Left renal pelvis (tissue), 4 donors: ENCODE measurements around the gene CDC27. TPM values are rescaled to one million over a fixed set of nuclear protein-coding genes. Genes with fewer than 3 reads are reported as not detected.
"Not testable (repeated sequence)": the region's sequence is repeated elsewhere in the genome, so short reads cannot be mapped to it uniquely, and the experiment has no call there.

ENCODE experiments used
- DNase-seq, 4 donors: peaks; one replicate each; pipeline ENCODE4 v3.0.0-alpha.2; 2013; ENCODE audit warnings: low read depth in 4 of 4, low spot score in 3 of 4
- polyA plus RNA-seq, 4 donors: library from polyadenylated mRNA; unstranded; fragments of 120-200 nt; gene quantifications; one replicate each; pipeline ENCODE4 v1.2.1, GENCODE V29; 2013; ENCODE audit not compliant: insufficient read length in 4 of 4

CDC27 gene
- polyA plus RNA-seq, 4 donors: 48.3 to 68.1 (median 59.7) TPM

DNA sequence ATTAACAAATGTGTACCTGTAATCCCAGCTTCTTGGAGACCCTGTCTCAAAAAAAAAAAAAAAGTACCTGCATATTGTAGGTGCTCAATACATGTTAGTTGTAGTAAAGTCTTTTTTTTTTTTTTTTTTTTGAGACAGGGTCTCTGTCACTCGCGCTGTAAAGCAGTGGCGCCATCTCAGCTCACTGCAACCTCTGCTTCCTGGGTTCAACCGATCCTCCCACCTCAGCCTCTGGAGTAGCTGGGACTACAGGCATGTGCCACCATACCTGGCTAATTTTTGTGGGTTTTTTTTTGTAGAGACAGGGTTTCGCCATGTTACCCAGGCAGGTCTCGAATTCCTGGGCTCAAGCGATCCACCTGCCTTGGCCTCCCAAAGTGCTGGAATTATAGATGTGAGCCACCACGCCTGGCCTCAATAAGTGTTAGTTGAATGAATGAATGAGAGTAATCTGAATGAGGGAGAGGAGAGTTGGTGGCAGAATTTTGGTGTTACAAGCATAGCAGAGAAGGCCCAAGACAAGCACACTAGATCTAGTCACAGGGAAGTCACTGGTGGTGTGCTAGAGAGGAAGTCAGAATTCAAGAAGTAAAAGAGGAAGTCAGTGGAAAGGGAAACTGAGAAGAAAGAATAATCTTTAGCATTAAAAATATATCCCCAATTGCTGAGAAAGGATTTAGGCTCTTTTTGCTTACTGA lies 10.7 kb upstream of the CDC27 start:
- DNase-seq: no peak

DNA sequence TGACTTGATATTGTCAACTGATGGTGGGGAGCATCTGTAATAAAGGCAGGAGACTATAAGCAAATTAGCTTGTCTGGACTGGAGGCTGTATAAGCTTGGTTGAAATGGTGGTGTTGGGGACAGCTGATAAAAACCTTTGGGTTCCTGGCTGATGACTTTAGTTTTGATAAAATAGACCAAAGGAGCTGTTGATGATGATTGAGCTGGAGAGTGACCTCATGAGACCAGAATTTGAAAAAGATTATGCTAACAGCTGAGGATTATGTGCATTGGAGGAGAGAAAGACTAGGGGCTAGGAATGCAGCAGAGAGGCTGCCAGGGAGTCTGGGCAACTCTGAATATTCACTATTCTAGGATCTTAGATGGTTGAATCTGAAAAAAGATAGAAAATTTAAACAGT lies 8.7 kb upstream of the CDC27 start:
- DNase-seq: no peak

DNA sequence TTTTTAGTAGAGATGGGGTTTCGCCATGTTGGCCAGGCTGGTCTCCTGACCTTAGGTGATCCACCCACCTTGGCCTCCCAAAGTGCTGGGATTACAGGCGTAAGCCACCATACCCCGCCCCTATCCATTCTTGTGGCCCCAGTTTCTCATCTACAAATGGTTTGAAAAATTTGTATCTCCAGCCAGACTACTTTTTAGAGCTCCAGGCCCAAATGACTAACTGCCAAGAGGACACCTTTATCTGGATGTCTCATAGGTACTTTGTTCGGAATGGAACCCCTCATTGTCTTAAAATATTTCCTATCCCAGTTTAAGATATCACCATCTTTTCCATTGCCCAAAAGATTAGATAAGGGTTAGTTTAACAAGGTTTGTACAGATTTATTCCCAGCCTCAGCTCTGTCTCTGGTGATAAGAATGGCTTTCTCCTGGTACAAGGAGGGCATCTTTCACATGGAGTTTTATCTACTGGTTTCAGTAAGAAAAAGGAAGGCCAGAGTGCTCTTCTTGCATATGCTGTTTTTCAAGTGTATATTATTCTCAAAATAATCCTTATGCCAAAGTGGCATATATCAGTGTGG lies 4.9 kb upstream of the CDC27 start:
- no peak for DNase-seq

DNA sequence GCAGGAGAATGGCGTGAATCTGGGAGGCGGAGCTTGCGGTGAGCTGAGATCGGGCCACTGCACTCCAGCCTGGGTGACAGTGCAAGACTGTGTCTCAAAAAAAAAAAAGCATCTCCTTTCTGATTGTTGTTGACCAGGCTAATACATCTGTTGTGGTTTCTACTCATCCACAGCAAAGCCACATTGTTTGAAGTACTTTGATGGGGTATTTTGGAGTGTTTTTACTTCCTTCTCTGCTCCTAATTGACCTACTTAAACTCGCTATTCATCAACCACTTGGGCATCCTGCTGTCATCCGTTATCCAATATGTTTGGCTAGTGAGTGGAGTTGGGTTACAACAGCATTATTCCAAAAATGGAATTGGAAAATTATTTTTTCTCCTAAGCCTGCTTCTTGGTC lies 3.5 kb upstream of the CDC27 start:
- no peak for DNase-seq

DNA sequence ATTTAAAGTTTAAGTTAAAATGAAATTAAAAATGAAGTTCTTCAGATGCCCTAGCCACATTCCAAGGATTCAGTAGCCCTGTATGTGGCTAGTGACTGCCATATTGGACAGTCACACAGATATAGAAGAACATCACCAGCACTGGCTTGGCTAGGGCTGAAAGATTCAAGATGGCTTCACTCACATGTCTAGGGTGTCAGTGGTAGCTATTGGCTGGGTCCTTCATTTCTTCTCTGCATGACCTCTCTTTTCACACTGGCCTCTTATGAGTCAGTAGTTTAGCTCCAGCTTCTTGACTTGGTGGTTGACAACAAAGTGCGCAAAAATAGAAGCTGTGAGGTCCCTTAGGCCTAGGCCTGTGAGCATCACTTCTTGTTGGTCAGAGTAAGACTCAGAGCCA lies 1.7 kb upstream of the CDC27 start:
- no peak for DNase-seq

DNA sequence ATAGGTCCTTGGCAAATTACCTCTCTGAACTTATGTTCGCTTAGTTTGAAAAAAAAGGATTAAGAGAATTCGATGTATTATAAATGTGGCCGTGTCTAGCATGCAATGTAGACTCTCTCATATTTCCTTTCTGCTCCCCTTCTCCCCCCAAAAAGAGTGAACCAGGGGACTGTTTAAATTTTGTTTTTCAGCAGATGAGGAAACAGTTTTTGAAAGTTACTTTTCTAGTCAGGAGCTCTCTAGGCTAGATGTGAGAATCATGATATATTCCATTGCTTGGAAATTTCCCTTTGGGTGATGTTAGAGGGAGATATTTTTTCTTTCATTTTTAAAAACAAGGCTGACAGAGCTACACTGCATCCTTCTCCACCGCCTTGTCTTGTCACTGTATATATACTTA lies 1.1 kb upstream of the CDC27 start:
- no peak for DNase-seq

DNA sequence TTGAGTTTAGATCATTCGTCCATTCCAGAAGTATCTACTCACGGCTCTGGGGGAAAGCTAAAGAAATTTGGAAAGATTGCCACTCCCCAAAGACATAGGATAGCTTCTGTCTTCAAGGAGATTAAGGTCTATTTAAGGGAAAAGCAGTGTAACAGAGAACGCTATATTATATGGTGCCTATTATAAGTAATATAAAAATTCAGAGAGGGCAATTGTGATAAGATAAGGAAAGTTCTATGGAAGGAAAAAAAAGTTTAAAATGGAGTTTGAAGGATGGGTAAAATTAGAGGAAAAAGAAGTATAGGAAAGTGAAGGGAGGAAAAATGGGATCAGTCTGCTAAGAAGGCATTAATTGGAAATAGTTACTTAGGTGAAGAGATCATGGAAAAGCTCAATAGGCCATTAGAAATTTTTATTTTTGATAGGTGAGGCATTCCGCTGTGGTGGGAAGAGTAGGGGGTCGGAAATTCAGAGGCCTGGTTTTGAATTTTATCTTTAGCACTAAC lies 690 bp upstream of the CDC27 start:
- no peak for DNase-seq

DNA sequence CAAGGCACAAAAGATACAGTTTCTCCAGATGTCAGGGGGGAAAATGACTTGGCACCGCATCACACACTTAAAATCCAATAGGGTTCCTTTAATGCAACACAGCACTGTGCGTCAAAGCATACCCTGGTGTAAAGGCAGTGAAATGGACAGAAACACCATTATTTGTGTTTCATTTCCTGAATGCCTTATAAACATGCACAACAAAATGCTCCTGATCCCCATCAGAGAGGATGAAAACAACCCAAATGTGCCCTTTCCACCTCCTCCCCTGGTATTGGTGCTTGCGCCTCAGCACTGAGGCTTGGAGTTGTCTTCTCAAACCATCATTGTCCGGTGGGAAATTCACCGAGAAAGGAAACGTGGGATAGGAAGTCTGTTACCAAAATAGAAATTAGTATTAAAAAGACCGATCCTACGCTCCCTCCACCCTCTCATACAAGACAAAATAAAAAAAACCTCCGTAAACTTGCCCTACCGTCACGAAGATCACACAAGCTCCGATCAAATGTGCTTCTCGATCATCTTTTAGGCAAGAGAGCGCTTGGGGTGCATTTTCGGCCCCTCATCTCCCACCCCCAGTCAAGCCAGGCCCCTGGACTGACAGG lies 722 bp downstream of the CDC27 start:
- no peak for DNase-seq

DNA sequence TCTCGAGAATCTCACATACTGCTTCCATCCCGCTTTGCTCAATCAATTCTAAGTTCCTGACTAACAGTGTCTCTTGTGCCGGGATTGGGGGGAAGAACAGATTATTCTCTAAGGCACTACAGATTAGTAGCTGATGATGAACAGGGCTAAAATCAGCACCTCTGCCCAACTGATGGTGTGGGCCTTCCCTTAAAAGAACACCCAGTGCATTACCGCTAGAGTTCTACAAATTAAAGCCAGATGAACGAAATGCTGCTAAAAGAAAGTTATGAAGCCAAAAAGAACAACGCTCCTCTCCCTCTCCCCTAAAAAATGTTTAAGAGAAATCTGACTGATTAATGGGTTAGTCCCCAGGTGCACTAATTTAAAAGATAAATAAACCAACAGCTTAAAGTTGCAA lies 4.4 kb downstream of the CDC27 start:
- DNase-seq: no peak

DNA sequence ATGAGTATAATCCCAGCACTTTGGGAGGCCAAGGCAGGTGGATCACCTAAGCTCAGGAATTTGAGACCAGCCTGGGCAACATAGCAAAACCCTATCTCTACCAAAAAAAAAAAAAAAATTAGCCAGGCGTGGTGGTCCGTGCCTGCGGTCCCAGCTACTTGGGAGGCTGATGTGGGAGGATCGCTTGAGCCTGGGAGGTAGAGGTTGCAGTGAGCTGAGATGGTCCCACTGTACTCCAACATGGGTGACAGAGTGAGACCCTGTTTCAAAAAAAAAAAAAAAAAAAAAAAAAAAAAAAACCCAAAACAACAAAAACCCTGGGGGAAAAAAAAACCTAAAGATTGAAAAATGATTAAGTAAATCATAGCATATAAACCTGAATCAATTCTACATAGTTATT lies 8.1 kb downstream of the CDC27 start:
- DNase-seq: not testable (repeated sequence)

DNA sequence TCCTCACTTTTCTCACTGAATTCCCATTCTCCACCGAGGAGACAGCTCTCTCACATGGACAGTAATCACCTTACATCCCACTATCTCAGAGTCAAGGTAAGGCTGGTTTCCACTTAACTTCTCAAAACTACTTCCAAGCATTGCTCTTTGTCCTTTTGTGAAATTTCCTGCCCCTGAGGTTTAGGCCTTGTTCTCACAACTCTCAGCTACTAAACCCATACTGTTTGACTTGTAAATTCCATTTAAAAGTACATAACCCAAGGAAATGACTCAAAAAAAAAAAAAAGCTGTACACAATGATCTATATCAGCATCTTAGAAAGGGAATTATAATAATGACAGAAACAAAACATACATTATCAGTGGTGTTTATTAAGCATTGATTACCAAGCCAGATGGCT lies 8.8 kb downstream of the CDC27 start:
- DNase-seq: no peak

DNA sequence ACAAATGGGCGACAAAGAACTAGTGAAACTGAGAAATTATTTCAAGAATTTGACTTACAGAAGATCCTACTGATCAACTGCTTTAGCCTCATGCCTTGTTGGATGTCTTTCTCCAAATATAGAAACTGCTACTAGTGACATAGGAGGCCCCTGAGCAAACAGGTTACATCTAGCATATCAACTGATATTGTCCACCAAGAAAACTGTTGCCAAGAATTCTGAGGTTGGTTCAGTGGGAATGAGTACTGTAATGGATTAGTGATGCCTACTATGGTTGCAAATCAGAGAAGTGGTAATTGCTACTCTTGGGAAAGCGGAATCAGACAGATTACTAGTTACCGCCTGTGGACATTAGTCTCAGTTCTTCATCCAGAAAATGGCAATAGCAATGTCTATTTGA lies 10.0 kb downstream of the CDC27 start:
- no peak for DNase-seq

DNA sequence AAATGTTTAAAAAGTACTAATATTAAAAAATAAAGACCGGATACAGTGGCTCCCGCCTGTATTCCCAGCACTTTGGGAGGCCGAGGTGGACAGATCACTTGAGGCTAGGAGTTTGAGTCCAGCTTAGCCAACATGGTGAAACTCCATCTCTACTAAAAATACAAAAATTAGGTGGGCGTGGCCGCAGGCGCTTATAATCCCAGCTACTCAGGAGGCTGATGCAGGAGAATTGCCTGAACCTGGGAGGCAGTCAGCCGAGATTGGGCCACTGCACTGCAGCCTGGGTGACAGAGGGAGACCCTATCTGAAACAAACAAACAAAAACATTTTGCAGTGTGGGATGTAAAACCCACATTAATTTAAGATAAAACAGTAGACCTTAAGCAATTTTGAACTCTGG lies 11.8 kb downstream of the CDC27 start:
- DNase-seq: no peak

DNA sequence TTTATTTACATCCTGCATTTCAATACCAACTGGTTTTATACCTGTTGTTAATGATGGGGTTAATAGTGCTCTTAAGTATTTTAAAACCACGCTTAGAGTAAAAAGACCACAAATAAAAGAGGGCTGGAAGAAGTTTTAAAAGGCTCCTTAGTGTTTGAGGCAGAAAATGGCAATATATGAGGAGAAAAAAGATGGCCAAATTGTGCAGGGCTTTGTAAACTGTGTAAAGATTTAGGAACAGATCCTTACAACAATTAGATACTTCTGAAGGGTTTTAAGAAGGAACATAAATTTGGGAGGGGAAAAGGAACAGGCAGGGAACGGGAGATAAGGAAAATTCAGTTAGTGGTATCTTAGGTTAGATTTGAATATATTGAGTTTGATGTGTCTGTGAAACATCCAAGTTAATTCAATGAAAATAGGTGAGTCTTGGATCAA lies 12.7 kb downstream of the CDC27 start:
- no peak for DNase-seq

DNA sequence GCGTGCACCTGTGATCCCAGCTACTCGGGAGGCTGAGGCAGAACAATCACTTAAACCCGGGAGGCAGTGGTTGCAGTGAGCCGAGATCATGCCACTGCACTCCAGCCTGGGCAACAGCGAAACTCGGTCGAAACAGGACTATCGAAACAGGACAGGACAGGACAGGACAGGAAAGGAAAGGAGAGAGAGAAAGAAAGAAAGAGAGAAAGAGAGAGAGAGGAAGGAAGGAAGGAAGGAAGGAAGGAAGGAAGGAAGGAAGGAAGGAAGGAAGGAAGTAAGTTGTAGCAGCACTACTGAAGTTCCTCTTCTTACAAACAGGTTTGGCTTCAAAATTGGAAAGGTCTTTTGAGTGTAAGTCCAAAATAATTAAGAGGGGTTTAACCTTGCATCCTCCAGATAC lies 14.3 kb downstream of the CDC27 start:
- not testable (repeated sequence) for DNase-seq

DNA sequence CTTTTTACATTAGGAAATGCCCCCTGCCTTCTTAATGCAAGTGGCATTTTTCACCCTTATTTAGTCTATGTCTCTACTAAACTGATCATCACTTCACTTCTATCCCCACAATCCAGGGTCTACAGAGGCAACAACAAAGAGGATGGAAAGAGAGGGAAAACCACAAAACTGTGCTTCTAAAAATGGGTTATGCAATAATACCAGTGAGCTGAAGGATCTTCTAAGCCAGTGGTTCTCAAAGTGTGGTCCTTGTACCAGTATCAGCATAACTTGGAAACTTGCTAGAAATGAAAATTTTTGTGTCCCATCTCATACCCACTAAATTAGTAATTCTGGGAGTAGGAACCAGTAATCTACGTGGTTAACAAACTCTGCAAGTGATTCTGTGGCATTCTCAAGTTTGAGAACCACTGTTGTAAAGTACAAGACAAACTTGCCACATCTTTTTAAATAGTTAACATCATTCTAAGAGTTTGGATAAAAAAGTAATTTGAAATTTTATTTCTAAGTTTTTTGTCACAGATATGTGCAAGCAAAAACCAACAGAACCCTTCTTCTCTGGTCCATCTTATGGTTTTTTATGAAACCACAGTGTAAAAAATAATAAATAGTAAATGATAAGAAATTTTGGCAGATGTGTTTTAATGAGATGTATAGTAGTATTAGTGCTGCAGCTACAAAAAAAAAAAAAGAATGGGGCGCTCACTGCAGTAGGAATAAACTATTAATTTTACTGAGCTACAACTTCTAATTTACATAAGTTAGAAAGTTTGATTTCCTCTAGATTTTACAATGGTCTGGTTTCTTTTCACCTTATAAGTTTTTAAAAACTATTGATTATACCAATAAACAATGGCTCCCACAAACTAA lies 16.2 kb downstream of the CDC27 start:
- DNase-seq: no peak

DNA sequence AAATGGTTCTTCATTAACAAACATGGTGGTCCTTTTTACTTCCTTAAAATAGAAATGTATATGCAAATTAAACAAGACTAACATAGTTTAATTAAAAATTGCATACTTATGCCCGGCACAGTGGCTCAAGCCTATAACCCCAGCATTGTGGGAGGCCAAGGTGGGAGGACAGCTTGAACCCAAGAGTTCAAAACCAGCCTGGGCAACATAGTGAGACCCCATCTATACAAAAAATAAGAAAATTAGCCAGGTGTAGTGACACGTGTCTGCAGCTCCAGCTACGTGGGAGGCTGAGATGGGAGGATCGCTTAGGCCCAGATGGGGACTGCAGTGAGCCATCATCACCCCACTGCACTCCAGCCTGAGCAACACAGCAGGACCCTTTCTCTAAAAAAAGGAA lies 18.4 kb downstream of the CDC27 start:
- DNase-seq: no peak

DNA sequence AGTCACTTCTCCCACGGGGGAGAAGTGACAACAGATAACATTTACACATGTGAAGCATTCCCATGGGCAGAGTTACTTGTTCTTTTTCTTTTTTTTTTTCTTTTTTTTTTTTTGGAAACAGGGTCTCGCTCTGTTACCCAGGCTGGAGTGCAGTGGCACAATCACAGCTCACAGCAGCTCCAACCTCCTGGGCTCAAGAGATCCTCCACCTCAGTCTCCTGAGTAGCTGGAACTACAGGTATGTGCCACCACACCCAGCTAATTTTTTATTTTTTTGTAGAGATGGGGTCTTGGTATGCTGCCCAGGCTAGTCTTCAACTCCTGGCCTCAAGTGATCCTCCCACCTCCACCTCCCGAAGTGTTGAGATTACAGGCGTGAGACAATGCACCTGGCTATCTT lies 20.2 kb downstream of the CDC27 start:
- DNase-seq: not testable (repeated sequence)

DNA sequence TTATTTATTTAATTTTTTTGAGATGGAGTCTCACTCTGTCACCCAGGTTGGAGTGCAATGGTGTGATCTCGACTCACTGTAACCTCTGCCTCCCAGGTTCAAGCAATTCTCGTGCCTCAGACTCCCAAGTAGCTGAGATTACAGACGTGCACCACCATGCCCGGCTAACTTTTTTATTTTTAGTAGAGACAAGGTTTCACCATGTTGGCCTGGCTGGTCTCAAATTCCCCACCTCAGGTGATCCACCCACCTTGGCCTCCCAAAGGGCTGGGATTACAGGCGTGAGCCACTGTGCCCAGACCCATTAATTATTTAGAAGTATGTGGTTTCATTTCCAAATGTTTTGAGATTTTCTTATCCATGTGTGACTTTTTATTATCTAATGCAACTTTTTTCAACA lies 22.2 kb downstream of the CDC27 start:
- not testable (repeated sequence) for DNase-seq

DNA sequence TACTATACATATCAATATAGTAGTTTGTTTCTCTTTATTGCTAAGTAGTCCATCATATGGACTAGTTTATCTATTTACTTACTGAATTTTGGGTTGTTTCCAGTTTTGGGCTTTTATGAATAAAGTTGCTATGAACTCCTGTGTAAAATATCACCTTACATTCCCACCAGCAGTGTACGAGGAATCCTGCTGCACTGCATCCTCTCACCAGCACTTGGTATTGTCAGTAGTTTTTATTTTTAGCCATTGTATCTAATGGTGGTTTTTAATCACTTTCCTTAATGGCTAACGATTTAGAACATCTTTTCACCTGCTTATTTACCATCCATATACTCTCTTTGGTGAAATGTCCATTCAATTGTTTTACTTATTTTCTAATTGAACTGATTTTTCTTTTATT lies 24.0 kb downstream of the CDC27 start:
- DNase-seq: no peak

DNA sequence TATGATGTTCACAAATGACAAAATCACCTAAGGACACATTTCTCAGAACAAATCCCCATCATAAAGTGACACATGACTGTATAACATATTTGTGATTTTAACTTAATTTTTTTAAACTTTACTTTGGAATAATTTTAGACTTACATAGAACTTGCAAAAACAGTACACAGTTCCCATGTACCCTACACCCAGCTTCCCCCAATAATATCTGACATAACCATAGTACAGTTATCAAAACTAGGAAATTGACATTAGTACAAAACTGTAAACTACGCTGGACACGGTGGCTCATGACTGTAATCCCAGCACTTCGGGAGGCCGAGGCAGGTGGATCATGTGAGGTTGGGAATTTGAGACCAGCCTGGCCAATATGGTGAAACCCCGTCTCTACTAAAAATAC lies 24.8 kb downstream of the CDC27 start:
- no peak for DNase-seq
